Lower lobe of right lung (tissue), 2 donors: Measurements from ENCODE around the gene DUS2. TPM values are rescaled to one million over a fixed set of nuclear protein-coding genes. Genes with fewer than 3 reads are reported as not detected.
A peak's percentile ranks its signal among the peaks of the same experiment; 100 is the strongest.

ENCODE experiments used
- ATAC-seq, 2 donors: fragments of 200-7000 bp; cut with Tn5 transposase; one replicate each; pipeline ENCODE4 v1.9.1; 2020 to 2022; ENCODE audit warnings: mild to moderate bottlenecking in 2 of 2, moderate library complexity in 2 of 2
- DNase-seq: peaks from one replicate; pipeline ENCODE4 v3.0.0-alpha.2; 2020
- H3K27ac ChIP-seq: fragments of 200-600 bp; one replicate; pipeline ENCODE4 v1.8.0; 2022
- H3K27me3 ChIP-seq: fragments of 200-600 bp; one replicate; pipeline ENCODE4 v1.8.0; 2022; ENCODE audit warnings: low read depth
- H3K36me3 ChIP-seq: fragments of 200-600 bp; one replicate; pipeline ENCODE4 v1.8.0; 2022; ENCODE audit warnings: mild to moderate bottlenecking
- H3K4me1 ChIP-seq: fragments of 200-600 bp; one replicate; pipeline ENCODE4 v1.8.0; 2022
- H3K4me3 ChIP-seq: fragments of 200-600 bp; one replicate; pipeline ENCODE4 v1.8.0; 2022; ENCODE audit warnings: mild to moderate bottlenecking
- H3K9me3 ChIP-seq: fragments of 200-600 bp; one replicate; pipeline ENCODE4 v1.8.0; 2022
- CTCF ChIP-seq: fragments of 200-600 bp; IDR thresholded peaks from one replicate; pipeline ENCODE4 v1.8.0; 2022; ENCODE audit warnings: antibody characterized with exemption, mild to moderate bottlenecking
- intact Hi-C: fragments of 100-400 bp; cut with DNase I; formaldehyde crosslinking; loops from one replicate; pipeline ENCODE4 v1.11.0; 2022
- total RNA-seq: library from RNA; stranded (reverse); fragmentation: NEBNext Ultra II Directional; extraction: Animal tissue kit (Norgen Biotek cat#: 25700); gene quantifications from one replicate; pipeline ENCODE4 v1.2.1, GENCODE V29; 2021
- donor health status: DM: no; HTN: yes; CAD: no; lungs with severe emphysema.

DUS2 gene
- total RNA-seq, 1 donor from 2014 or later, result 15.1 TPM

- no peak for DNase-seq
Observed at GRCh38 chr16:68033101-68033500, 10.0 kb downstream of the DUS2 start.

GRCh38 chr16:68035227-68035626, 12.1 kb downstream of the DUS2 start:
- intact Hi-C loops, result no loop called here
- TF ChIP-seq CTCF, result no peak
- DNase-seq, result no peak
- Histone ChIP-seq H3K9me3 (no peaks in the 10 kb centered on the region), H3K36me3 (peaks cover 11% of the 10 kb centered on the region), H3K4me1 (peaks cover 26% of the 10 kb centered on the region), H3K27me3 (no peaks in the 10 kb centered on the region), H3K4me3 (no peak overlapping the region), H3K27ac (no peak overlapping the region)
- ATAC-seq, result no peak

More at GRCh38 chr16:68033101-68033500, 10.0 kb downstream of the DUS2 start:
- H3K27me3 ChIP-seq, result no peaks in the 10 kb centered on the region
- TF ChIP-seq CTCF, result no peak
- intact Hi-C loops, result no loop called here
- H3K27ac ChIP-seq, result no peak overlapping the region
- H3K36me3 ChIP-seq, result peaks cover 5% of the 10 kb centered on the region
- no peak for ATAC-seq
- H3K4me1 ChIP-seq, result peaks cover 15% of the 10 kb centered on the region
- no peak overlapping the region for H3K4me3 ChIP-seq
- H3K9me3 ChIP-seq, result no peaks in the 10 kb centered on the region

GRCh38 chr16:68037841-68038597, 14.9 kb downstream of the DUS2 start:
- no peak for TF ChIP-seq CTCF
- ATAC-seq, result no peak
- intact Hi-C loops, result no loop called here
- H3K4me1 ChIP-seq, result peaks cover 38% of the 10 kb centered on the region
- H3K27me3 ChIP-seq, result no peaks in the 10 kb centered on the region
- no peak overlapping the region for H3K4me3 ChIP-seq
- no peak for DNase-seq
- peaks cover 11% of the 10 kb centered on the region for H3K36me3 ChIP-seq
- peak overlapping the region; percentile 15 for H3K27ac ChIP-seq
- H3K9me3 ChIP-seq, result no peaks in the 10 kb centered on the region

- ATAC-seq (peak; percentile 97), DNase-seq (peak; percentile 91)
- Histone ChIP-seq H3K27ac (peak overlapping the region; percentile 56), H3K9me3 (no peaks in the 10 kb centered on the region), H3K36me3 (peaks cover 15% of the 10 kb centered on the region), H3K4me3 (no peak overlapping the region), H3K4me1 (peaks cover 38% of the 10 kb centered on the region), H3K27me3 (no peaks in the 10 kb centered on the region)
- TF ChIP-seq CTCF, result peak; percentile 81
- intact Hi-C loops, result no loop called here
Observed at GRCh38 chr16:68040506-68041288, 17.6 kb downstream of the DUS2 start.

GRCh38 chr16:68041783-68042182, 18.7 kb downstream of the DUS2 start:
- Histone ChIP-seq H3K9me3 (no peaks in the 10 kb centered on the region), H3K4me3 (no peak overlapping the region), H3K27ac (peak overlapping the region; percentile 2), H3K4me1 (peaks cover 38% of the 10 kb centered on the region), H3K27me3 (no peaks in the 10 kb centered on the region), H3K36me3 (peaks cover 20% of the 10 kb centered on the region)
- TF ChIP-seq CTCF, result no peak
- ATAC-seq (peak; percentile 42 to 57), DNase-seq (no peak)
- intact Hi-C loops, result no loop called here
